ENCODE results near the gene USP24. TPM values are rescaled to one million over a fixed set of nuclear protein-coding genes. Genes with fewer than 3 reads are reported as not detected.
A peak's percentile ranks its signal among the peaks of the same experiment; 100 is the strongest.

The USP24 gene
- total RNA-seq, 4 donors from 2014 or later, result 42.7 to 77.1 (median 64.8) TPM

DNA sequence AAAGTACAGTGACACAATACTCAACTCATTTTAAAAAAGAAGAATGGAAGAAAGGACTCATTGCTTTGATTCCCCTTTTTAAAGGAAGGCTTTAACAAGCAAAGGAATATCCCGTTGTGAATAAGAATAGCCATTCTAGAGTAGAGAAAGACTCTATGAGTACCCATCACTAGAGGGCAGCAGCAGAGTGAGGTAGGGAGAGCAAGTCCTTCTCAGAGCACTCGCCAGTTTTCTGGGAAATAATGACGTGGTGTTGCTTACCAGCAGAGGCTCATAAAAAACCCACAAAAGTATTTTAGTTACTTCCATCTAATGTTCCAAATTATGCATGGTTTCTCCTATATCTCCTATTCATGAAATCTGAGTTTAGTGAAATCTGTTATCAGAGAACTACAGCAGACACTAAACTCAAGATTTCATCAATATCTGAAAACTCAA, 74.6 kb downstream of the USP24 start:
- ATAC-seq (ENCODE audit: low FRiP score) (peak; percentile 92), DNase-seq (ENCODE audit: low spot score) (no peak)

DNA sequence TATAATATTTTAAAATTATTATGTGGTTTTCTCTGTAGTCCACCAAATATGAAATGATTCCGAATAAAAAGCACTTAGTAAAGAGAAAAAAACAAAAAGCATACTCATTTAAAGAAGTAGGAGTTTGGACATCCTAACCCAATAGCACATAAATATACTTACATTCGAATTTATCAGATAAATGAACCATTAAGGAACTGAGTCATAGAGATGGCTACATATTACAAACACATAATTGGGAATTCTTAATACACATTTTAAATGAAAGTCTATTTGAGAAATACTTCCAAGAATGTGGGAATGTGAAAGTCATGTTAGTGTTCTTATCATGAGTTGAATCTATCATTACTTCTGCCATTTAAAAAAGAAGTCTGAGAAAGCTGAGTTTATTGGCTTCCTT, 75.0 kb downstream of the USP24 start:
- no peak for ATAC-seq (ENCODE audit: low FRiP score)

More for the DNA sequence above, 74.6 kb downstream of the USP24 start:
- TF ChIP-seq, protein P1, sequence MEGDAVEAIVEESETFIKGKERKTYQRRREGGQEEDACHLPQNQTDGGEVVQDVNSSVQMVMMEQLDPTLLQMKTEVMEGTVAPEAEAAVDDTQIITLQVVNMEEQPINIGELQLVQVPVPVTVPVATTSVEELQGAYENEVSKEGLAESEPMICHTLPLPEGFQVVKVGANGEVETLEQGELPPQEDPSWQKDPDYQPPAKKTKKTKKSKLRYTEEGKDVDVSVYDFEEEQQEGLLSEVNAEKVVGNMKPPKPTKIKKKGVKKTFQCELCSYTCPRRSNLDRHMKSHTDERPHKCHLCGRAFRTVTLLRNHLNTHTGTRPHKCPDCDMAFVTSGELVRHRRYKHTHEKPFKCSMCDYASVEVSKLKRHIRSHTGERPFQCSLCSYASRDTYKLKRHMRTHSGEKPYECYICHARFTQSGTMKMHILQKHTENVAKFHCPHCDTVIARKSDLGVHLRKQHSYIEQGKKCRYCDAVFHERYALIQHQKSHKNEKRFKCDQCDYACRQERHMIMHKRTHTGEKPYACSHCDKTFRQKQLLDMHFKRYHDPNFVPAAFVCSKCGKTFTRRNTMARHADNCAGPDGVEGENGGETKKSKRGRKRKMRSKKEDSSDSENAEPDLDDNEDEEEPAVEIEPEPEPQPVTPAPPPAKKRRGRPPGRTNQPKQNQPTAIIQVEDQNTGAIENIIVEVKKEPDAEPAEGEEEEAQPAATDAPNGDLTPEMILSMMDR (IDR thresholded peaks at IDR 0.05), result peak in 2 of 3 donors; percentile 5 to 46

DNA sequence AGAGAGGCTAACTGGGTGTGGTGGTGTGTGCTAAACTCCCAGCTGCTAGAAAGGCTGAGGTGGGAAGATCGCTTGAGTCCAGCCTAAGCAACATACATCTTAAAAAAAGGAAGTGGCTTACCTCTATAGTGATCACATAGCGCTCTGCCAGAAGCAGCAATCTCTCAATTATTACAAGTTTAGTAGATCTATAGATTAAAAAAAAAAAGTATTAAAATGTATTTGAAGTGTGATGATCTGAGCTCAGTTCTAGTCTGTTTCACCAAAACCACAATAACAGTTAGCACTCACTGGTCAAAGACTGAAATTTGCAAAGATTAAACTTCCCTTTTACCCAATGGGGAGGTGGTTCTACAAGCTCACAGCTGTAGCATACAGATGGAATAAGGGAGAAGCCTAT, 76.3 kb downstream of the USP24 start:
- ATAC-seq (ENCODE audit: low FRiP score), result no peak
- no peak for DNase-seq (ENCODE audit: low spot score)
- TF ChIP-seq, protein P1 (IDR thresholded peaks at IDR 0.05), result no peak

More for the DNA sequence above, 75.0 kb downstream of the USP24 start:
- DNase-seq (ENCODE audit: low spot score), result no peak
- TF ChIP-seq, protein P1 (IDR thresholded peaks at IDR 0.05), result no peak

DNA sequence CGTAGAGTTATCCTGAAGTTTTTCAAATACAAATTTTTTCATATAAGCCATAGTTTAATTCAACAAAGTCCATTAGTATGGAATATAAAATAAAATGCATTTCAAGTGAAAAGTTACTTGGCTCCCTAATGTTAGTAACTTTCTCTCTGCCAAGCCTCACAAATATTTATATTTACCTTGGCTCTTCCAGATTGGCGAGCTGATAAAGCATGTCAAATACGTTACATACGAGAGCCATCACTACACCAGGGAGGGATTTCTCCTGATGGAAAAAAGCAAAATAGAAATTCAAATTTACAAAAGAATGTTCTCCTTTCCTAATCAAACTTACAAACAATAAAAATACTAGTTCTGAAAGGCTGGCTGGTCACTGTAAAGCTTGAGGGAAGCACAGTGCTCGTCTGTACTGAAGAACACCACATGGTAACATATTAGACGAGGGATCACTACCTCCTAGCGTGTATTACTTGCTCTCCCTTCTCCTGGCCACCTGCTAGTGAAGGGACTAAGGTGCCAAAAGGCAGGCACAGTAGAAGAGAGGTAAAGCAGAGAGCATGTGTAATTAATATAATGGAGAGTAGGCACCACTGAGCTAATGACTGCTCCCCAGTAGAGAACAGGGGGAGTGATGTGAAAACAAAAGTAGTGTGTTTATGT, 80.9 kb downstream of the USP24 start:
- TF ChIP-seq, protein P1 (IDR thresholded peaks at IDR 0.05), result no peak
- ATAC-seq (ENCODE audit: low FRiP score), result no peak
- DNase-seq (ENCODE audit: low spot score), result no peak

DNA sequence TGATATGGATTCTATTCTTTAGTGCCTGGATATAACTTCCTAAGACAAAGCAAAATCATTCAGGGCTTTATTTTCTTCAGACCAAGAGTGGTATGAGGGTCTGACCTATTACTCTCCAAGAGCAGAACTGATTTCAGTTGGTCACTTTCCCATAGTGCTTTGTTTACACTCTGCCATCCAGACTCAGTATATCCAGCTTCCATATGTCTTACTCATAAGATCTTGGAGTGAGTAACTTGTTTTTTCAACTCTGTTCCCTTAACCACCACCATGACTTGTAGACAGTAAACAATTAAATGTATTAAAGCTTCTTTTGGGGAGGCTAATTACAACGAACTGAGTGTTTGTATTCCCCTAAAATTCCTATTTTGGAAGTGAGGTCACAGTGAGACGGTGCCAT, 83.4 kb downstream of the USP24 start:
- DNase-seq (ENCODE audit: low spot score), result no peak
- no peak for ATAC-seq (ENCODE audit: low FRiP score)
- TF ChIP-seq, protein P1 (IDR thresholded peaks at IDR 0.05), result no peak

DNA sequence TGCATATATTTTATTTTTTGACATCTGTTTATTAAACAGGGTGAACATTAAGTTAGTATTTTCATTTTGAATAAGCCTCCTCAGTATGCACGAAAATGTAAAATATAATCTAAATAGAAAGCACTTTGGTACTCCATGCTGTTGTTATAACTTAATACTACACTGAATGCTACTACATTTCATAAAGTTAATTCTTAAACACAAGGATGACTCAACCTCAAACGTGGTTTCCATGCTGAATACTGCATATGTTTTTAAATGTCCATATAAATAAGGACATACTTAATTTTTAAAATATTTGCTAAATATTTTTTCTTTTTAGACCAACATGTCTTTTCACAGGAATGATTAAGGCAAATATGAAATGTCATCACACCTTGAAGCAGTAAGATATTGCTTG, 83.9 kb downstream of the USP24 start:
- ATAC-seq (ENCODE audit: low FRiP score), result no peak
- DNase-seq (ENCODE audit: low spot score), result no peak
- TF ChIP-seq, protein P1 (IDR thresholded peaks at IDR 0.05), result no peak

DNA sequence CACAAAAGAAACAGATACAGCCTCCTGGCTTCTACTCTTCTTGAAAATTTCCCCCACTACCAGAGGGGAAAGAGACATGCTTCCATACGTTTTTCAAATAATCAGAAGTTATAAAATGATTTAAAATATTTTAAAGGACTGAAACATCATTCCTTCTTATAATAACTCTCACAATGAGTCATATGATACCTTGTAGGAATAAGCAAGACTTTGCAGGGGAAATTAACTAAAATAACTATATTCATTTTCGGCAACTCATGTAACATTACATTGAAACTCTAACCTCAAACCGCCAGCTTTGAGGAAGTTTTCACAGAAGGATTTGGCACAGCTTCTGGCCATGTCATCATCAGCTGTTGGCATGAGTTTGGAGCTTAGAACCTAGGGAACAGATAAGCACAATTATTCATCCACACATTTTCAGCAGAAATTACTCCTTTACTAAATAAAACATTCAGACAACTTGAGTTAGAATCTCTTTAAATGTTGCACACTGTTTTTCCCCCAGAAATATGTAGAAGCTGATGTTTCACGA, 85.9 kb downstream of the USP24 start:
- DNase-seq (ENCODE audit: low spot score), result no peak

More for the DNA sequence above, 85.9 kb downstream of the USP24 start:
- TF ChIP-seq, protein P1 (IDR thresholded peaks at IDR 0.05), result no peak
- peak; percentile 68 for ATAC-seq (ENCODE audit: low FRiP score)

Data from omental fat pad (tissue), 4 donors.